Left ventricle myocardium inferior (tissue), 1 donor: Measurements from ENCODE around the gene PTP4A2. TPM values are rescaled to one million over a fixed set of nuclear protein-coding genes. Genes with fewer than 3 reads are reported as not detected.

Experiments used
- DNase-seq: peaks from one replicate; pipeline ENCODE4 v3.0.0-alpha.2; 2020
- H3K27ac ChIP-seq: fragments of 200-600 bp; replicated peaks from 2 replicates; pipeline ENCODE4 v1.8.0; 2021
- H3K27me3 ChIP-seq: fragments of 200-600 bp; 2 replicates; pipeline ENCODE4 v1.8.0; 2021; ENCODE audit warnings: low read depth
- H3K36me3 ChIP-seq: fragments of 200-600 bp; 2 replicates; pipeline ENCODE4 v1.8.0; 2021
- H3K4me1 ChIP-seq: fragments of 200-600 bp; 2 replicates; pipeline ENCODE4 v1.8.0; 2021
- H3K4me3 ChIP-seq: fragments of 200-600 bp; 2 replicates; pipeline ENCODE4 v1.8.0; 2021; ENCODE audit warnings: mild to moderate bottlenecking, moderate library complexity
- H3K9me3 ChIP-seq: fragments of 200-600 bp; replicated peaks from 2 replicates; pipeline ENCODE4 v1.8.0; 2021
- intact Hi-C: fragments of 100-400 bp; cut with micrococcal nuclease; formaldehyde crosslinking; loops from one replicate; pipeline ENCODE4 v1.11.0; 2022
- total RNA-seq: library from RNA; stranded (reverse); fragmentation: NEBNext Ultra II Directional; extraction: Animal tissue kit (Norgen Biotek cat#: 25700); gene quantifications from one replicate; pipeline ENCODE4 v1.2.1, GENCODE V29; 2021
- TF ChIP-seq, protein P1 (sequence below): fragments of 200-600 bp; IDR thresholded peaks from 2 replicates; pipeline ENCODE4 v1.8.0; 2021; ENCODE audit warnings: antibody characterized with exemption, mild to moderate bottlenecking, borderline replicate concordance
- donor health status: DM: no; HTN: yes; CAD: no; lungs with severe emphysema.

Gene PTP4A2
- total RNA-seq, 1 donor from 2014 or later = 203 TPM

DNA sequence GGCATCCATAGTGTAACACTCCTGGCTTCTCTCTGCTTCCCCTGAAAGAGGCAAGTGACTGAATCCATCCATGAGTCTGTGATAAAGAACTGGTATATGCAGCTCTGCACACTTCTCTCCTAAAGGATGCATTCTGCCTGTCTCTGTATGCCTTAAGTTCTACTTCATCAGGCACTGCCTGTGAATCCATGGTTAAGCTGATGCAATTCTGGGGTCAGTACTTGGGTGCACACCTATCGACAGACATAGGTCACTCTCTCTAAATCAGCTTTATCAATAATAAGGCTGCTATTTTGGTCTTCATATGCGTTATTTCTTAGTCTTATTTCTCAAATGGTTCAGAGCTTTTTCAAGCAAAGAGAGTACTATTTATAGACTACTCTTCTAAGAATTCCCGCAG is 32.7 kb upstream of the PTP4A2 start:
- no peak overlapping the region for H3K4me3 ChIP-seq
- H3K27me3 ChIP-seq = no peaks in the 10 kb centered on the region
- TF ChIP-seq, protein P1, sequence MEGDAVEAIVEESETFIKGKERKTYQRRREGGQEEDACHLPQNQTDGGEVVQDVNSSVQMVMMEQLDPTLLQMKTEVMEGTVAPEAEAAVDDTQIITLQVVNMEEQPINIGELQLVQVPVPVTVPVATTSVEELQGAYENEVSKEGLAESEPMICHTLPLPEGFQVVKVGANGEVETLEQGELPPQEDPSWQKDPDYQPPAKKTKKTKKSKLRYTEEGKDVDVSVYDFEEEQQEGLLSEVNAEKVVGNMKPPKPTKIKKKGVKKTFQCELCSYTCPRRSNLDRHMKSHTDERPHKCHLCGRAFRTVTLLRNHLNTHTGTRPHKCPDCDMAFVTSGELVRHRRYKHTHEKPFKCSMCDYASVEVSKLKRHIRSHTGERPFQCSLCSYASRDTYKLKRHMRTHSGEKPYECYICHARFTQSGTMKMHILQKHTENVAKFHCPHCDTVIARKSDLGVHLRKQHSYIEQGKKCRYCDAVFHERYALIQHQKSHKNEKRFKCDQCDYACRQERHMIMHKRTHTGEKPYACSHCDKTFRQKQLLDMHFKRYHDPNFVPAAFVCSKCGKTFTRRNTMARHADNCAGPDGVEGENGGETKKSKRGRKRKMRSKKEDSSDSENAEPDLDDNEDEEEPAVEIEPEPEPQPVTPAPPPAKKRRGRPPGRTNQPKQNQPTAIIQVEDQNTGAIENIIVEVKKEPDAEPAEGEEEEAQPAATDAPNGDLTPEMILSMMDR = no peak
- H3K27ac ChIP-seq = no peak overlapping the region
- H3K9me3 ChIP-seq = no peaks in the 10 kb centered on the region
- intact Hi-C loops = no loop called here
- H3K4me1 ChIP-seq = peaks cover 7% of the 10 kb centered on the region
- H3K36me3 ChIP-seq = no peaks in the 10 kb centered on the region
- DNase-seq = no peak

DNA sequence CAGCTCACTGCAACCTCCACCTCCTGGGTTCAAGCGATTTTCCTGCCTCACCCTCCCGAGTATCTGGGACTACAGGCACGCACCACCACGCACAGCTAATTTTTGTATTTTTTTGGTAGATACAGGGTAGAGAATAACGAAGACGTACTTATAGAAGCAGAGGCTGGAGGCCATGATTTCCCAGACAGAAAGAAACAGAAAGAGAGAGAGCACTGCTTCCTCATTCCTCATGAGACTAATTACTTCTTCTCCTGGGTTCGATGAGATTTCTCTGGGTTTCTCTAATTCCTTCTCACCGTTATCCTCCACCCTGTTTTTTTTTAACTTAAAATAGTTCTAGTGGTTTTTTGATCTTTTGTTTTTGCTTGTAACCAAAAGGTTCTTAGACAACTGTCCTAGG is 23.4 kb upstream of the PTP4A2 start:
- TF ChIP-seq, protein P1 = no peak
- H3K27ac ChIP-seq = no peak overlapping the region

DNA sequence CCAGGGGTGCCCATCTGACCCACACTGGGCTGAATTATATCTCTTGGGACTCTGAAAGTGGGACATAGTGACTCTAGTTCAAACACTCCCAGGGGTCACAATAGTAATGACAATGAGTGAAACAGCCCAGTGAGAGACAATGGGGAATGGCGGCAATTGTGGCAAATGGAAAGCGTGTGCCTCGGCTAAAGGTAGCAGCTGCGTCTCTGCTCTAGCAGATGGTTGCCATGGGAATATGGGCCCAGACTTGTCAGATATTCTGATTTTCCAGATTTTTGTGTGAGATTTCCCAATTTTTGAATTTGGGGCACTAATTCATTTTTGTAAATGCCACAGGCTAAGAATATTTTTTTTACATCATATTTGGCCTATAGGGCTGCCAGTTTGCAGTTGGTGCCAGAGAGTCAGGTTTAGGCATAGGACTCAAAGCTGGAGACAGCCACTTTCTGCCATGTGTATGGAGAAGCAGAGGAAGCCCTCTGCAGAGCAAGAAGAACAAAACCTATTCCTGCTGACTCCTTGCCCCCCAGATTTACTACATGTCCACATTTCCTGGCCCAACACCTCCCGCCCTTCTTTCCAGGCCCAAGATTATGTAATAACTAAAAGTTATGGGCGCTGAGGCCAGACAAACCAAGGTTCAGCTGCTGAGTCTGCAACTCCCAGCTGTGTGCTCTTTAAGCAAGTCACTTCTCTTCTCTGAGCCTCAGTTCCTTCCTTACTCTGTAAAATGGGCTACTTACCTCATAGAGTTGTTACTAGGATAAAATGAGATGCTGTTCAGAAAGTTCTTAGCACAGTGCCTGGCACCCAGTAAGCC is 21.6 kb upstream of the PTP4A2 start:
- no peak for DNase-seq
- no peaks in the 10 kb centered on the region for H3K36me3 ChIP-seq
- TF ChIP-seq, protein P1 = no peak
- H3K4me3 ChIP-seq = no peak overlapping the region
- H3K9me3 ChIP-seq = no peaks in the 10 kb centered on the region
- intact Hi-C loops = no loop called here
- H3K27ac ChIP-seq = no peak overlapping the region
- no peaks in the 10 kb centered on the region for H3K27me3 ChIP-seq
- peaks cover 35% of the 10 kb centered on the region for H3K4me1 ChIP-seq

More for the DNA sequence above, 23.4 kb upstream of the PTP4A2 start:
- H3K9me3 ChIP-seq = no peaks in the 10 kb centered on the region
- intact Hi-C loops = no loop called here
- DNase-seq = no peak
- H3K27me3 ChIP-seq = no peaks in the 10 kb centered on the region
- peaks cover 17% of the 10 kb centered on the region for H3K4me1 ChIP-seq
- H3K36me3 ChIP-seq = no peaks in the 10 kb centered on the region
- no peak overlapping the region for H3K4me3 ChIP-seq

DNA sequence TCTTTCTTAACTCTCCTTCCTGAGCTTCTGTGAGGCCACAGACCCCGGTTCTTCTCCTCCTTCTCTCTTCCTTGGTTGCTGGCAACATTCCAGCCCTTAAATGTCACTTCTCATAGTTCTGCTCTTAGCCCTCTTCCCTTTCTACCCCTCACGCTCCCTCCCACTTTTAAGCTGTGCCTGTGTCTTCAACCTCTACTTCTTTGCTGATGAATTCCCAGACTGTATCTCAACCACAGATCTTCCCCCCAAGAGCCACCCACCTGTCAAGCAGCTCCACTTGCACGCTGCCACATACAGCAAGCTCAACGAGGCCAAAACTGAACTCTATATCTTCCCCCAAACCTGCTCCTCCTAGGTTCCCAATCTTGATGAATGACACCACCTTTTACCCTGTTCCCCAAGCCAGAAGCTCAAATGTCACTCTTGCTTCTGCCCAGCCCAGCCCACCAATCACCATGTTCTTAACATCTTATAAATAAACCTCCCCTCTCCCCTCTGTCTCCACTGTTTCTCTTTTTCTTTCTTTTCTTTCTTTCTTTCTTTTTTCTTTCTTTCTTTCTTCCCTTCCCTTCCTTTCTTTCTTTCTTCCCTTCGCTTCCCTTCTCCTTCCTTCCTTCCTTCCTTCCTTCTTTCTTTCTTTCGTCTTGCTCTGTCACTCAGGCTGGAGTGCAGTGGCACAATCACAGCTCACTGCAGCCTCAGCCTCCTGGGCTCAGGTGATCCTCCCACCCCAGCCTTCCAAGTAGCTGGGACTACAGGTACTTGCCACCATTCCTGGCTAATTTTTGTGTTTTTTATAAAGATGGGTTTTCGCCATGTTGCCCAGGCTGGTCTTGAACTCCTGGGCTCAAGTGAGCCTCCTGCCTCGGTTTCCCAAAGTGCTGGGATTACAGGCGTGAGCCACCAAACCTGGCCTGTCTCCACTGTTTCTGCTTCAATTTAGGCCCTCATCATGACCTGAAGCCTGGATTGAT is 19.8 kb upstream of the PTP4A2 start:
- peaks cover 44% of the 10 kb centered on the region for H3K4me1 ChIP-seq

More for the DNA sequence above, 19.8 kb upstream of the PTP4A2 start:
- no peak for DNase-seq
- H3K9me3 ChIP-seq = no peaks in the 10 kb centered on the region
- no peak overlapping the region for H3K4me3 ChIP-seq
- H3K27ac ChIP-seq = peak overlapping the region; percentile 95
- intact Hi-C loops = no loop called here
- H3K36me3 ChIP-seq = no peaks in the 10 kb centered on the region
- TF ChIP-seq, protein P1 = no peak
- H3K27me3 ChIP-seq = no peaks in the 10 kb centered on the region
